HG03460 (cell line): ENCODE results near the gene THSD7A.
A peak's percentile ranks its signal among the peaks of the same experiment; 100 is the strongest.

Source experiments
- ATAC-seq: cut with Tn5 transposase; IDR thresholded peaks from one replicate; pipeline ENCODE4 v1.9.1; 2021; ENCODE audit not compliant: unreplicated experiment

The THSD7A gene

GRCh38 chr7:11587814-11588213 lies 244.2 kb downstream of the THSD7A start:
- ATAC-seq: no peak

- ATAC-seq: no peak
Observed at GRCh38 chr7:11587048-11587447, 244.9 kb downstream of the THSD7A start.

GRCh38 chr7:11584406-11585031 lies 247.5 kb downstream of the THSD7A start:
- ATAC-seq: no peak

GRCh38 chr7:11579141-11579540 lies 252.9 kb downstream of the THSD7A start:
- ATAC-seq: no peak

GRCh38 chr7:11576310-11576709 lies 255.7 kb downstream of the THSD7A start:
- ATAC-seq: no peak

GRCh38 chr7:11573128-11573750 lies 258.8 kb downstream of the THSD7A start:
- ATAC-seq: no peak

GRCh38 chr7:11570922-11571550 lies 261.0 kb downstream of the THSD7A start:
- no peak for ATAC-seq

- no peak for ATAC-seq
Observed at GRCh38 chr7:11570205-11570604, 261.8 kb downstream of the THSD7A start.

GRCh38 chr7:11567571-11567970 lies 264.4 kb downstream of the THSD7A start:
- ATAC-seq: no peak

- peak; percentile 64 for ATAC-seq
Observed at GRCh38 chr7:11557627-11558026, 274.4 kb downstream of the THSD7A start.

- no peak for ATAC-seq
Observed at GRCh38 chr7:11552676-11553296, 279.2 kb downstream of the THSD7A start.

GRCh38 chr7:11551470-11551869 lies 280.5 kb downstream of the THSD7A start:
- ATAC-seq: no peak

GRCh38 chr7:11548532-11548931 lies 283.5 kb downstream of the THSD7A start:
- ATAC-seq: no peak

- ATAC-seq: no peak
Observed at GRCh38 chr7:11541330-11541729, 290.7 kb downstream of the THSD7A start.

- ATAC-seq: no peak
Observed at GRCh38 chr7:11540271-11540761, 291.7 kb downstream of the THSD7A start.

GRCh38 chr7:11539853-11540252 lies 292.1 kb downstream of the THSD7A start:
- ATAC-seq: no peak

- no peak for ATAC-seq
Observed at GRCh38 chr7:11538751-11539299, 293.2 kb downstream of the THSD7A start.

GRCh38 chr7:11533229-11533820 lies 298.7 kb downstream of the THSD7A start:
- ATAC-seq: no peak

- ATAC-seq: no peak
Observed at GRCh38 chr7:11529382-11529781, 302.6 kb downstream of the THSD7A start.

GRCh38 chr7:11527707-11528106 lies 304.3 kb downstream of the THSD7A start:
- ATAC-seq: no peak
